Superior temporal gyrus (tissue), 1 donor: ENCODE measurements around the gene SPARC.
"Not testable (repeated sequence)": the region's sequence is repeated elsewhere in the genome, so short reads cannot be mapped to it uniquely, and the experiment has no call there.

Source experiments
- DNase-seq: peaks from one replicate; pipeline ENCODE4 v3.0.0-alpha.2; 2016; ENCODE audit errors: extremely low spot score

SPARC gene

GRCh38 chr5:151686674-151687407 is at the start of gene SPARC:
TSS of gene SPARC (minus strand) at chr5:151686915. CDS start at chr5:151676188, 10,727 bp downstream.
- peak; percentile 45 for DNase-seq

GRCh38 chr5:151735646-151736045 is 48.9 kb upstream of the SPARC start:
- no peak for DNase-seq

DNA sequence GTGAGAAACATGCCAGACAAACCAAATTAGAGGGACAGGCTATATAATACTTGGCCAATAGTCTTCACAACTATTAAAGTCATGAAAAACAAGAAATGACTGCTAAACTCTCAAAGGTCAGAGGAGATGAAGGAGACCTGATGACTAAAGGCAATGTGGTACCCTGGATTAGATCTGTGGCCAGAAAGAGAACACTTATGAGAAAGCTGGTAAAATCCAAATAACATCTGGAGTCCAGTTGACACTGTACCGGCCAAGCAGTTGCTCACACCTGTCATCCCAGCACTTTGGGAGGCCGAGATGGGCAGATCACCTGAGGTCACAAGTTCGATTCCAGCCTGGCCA is 47.3 kb upstream of the SPARC start:
- DNase-seq, result no peak

- no peak for DNase-seq
Observed at GRCh38 chr5:151733358-151734063, 46.8 kb upstream of the SPARC start.

DNA sequence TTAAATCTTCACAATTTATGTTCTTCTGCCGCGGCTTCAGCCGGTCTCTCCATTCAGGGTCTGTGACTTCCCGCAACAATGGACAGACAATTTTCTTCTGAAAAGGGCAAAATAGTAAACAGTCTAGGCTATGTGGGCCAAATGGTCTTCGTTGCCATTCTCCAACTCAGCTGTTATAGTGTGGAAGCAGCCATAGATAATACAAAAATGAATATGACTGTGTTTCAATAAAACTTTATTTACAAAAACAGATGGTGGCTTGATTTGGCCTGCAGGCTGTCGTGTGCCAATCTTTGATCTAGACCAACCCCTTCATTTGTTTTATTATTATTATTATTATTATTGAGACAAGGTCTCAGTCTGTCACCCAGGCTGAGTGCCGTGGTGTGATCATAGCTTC is 43.7 kb upstream of the SPARC start:
- DNase-seq, result no peak

DNA sequence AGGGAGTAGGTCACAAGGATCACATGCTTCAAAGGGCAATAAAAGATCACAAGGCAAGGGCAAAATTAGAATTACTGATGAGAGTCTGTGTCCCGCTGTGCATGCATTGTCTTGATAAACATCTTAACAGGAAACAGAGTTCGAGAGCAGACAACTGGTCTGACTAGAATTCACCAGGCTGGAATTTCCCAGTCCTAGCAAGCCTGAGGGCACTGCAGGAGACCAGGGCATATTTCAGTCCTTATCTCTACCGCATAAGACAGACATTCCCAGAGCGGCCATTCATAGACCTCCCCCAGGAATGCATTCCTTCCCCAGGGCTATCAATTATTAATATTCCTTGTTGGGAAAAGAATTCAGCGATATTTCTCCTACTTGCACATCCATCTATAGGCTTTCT is 42.9 kb upstream of the SPARC start:
- DNase-seq, result not testable (repeated sequence)

DNA sequence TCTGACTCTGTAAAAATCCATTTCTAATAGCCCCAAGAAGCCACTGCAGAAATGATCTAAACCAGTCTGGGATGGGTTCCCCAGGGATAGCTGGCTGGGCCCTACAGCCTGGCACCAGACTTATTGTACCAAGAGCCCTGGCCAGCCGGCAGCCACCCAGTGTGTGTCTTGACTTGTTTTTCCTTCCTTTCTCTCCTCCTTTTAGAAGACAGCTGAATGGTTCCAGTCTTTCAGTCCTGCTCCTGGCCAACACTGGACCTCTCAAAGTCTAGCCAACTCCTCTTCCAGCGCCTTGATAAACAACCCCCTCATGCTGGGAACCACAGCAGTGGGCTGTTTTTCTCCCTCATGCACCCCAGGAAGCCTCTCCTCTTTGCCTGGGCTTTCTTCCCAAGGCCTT is 37.6 kb upstream of the SPARC start:
- DNase-seq, result no peak

DNA sequence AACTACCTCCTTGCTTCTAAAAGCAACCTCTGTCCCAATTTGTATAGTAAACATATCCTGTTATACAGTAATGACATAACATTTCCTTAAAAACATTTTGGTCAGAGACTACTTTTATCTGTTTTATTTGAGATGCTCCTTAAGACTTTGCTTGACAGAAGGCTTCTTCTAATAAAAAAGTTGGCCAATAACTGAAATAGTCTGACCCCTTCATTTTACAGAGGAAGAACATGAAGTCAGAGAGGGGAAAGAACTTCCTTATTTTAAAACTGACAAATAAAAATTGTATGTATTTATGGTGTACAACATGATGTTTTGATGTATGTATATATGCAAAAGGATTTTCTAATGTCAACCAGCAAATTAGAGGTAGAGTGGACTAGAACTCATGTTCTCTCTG is 35.8 kb upstream of the SPARC start:
- no peak for DNase-seq

DNA sequence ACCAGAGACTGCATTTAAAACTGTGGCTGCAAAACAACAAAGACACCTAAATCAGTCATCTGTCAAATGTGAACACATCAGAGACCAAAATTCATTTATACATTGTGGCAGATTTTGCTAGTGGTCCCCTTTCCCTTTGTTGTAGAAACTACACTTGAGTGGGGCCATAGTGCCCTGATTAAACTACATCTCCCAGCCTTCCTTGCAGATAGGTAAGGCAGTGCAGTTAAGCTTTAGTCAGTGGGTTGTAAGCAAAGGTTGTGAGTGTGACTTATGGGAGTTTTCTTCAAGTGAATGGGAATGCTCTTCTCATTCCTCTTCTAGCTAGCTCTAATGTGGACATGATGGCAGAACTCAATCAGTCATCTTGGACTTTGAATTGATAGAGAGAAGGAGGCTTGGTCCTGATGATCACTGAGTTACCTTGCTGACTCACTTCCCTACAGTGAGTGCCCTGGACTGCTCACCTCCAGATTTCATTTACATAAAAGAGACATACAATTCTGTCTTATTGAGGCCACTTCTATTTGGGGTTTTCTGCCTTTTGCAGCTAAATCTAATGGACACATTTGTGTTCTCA is 35.2 kb upstream of the SPARC start:
- DNase-seq, result no peak

DNA sequence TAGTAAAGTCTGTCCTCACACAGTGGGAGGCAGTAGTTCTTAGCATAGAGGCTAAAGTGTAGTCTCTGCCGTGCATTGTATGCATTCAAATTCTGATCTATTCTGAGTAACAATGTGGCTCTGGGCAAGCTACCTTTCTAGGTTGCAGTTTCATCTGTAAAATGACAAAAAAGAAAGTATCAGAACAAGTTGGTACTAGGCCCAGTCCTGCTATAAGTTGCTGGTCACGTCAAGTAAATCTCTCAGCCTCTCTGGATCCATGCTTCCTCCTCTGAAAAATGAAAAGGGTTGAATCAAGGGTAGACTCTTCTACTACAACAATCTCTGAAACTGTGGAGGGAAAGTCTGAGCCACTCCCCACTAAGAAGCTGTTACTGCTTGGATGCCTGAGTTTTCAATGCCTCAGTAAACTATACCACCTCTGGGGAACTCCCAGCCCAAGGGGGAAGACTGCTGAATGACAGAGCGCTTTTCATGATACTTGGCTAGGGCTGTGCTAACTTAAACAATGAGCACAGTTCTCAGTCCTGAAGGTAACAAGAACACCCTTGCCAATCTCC is 34.5 kb upstream of the SPARC start:
- DNase-seq, result no peak

GRCh38 chr5:151720215-151720614 is 33.5 kb upstream of the SPARC start:
- no peak for DNase-seq

DNA sequence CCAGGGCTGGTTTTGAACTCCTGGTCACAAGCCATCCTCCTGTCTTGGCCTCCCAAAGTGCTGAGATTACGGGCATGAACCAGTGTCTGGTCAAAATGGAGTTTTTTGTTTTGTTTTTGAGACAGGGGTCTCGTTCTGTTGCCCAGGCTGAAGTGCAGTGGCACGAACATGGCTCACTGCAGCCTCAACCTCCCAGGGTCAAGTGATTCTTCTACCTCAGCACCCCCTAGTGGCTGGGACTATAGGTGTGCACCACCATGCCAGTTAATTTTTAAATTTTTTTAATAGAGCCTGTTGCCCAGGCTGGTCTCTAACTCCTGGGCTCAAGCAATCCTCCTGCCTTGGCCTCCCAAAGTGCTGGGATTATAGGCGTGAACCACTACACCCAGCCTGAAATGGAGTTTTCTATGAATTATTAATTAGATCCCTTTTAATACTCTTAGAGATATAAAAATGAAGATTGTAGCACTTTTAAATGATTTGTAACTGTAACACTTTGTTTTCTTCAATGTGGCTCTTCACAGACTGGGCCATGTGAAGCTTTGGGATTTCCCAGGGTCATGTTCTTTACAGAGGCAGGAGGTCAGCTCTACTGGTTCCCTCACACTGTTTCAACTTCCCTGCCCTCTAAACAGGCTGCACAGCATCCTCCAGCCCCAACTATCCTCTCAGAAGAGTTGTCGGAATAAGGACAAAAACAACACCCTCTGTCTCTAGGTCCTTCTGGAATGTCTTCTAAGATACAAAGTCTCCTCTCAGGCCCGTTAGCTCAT is 32.7 kb upstream of the SPARC start:
- peak; percentile 43 for DNase-seq

DNA sequence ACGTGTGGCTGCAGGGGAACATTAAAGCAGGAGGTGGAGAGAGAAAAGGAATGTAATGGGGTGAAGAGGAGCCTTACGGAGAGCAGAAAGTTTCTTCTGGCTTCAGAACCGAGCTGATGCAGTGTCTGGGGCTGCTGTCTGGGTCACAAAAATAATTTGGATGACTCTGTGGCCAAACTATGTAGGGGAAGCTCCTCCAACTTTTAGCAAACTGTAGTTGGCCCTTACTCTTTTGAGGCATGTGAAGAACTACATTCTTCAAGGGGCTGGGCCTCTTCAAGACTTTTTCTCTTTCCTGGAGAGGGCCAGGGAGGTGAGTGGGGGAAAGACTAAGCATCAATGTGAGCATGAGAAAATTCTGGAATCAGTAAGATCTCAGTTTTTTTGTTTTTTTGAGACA is 31.9 kb upstream of the SPARC start:
- no peak for DNase-seq

DNA sequence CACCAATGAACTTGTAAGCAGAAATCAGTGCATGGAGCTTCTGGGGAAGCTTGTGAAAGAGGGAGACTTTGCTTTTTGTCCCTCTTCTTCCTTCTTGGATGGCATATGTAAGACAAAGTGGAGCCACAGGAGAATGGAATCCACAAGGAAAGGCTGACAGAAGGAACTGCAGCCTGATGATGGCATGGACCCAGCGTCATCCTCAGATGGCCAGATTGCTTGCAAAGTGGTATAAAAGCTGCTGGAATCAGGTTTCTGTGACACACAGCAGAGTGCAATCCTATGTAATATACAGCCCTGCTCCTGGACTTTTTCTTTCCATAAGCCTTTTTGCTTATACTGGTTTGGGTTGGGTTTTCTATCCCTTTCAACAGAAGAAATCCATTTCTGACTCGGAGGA is 31.4 kb upstream of the SPARC start:
- DNase-seq, result no peak

GRCh38 chr5:151717416-151717815 is 30.7 kb upstream of the SPARC start:
- DNase-seq, result no peak

- no peak for DNase-seq
Observed at GRCh38 chr5:151709109-151709735, 22.5 kb upstream of the SPARC start.

- DNase-seq, result no peak
Observed at GRCh38 chr5:151708126-151708525, 21.4 kb upstream of the SPARC start.

DNA sequence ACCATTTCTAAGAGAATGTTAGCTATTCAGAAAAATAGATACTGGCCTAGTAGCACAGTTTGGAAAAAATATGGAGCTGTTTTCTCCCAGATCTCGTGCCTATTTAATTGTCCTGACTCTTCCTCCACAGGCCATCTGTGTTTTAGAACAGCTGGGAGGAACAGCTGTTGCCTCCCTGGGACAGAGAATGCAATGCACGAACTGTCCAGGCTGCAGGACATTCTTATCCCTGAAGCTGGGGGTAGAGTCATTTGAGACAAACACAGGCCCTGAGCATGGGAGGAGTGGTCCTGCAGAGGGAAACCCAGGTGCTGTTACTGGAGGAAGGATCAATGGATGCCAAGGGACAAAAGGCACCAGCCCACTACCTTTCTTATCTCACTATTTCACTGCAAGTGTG is 20.9 kb upstream of the SPARC start:
- no peak for DNase-seq

DNA sequence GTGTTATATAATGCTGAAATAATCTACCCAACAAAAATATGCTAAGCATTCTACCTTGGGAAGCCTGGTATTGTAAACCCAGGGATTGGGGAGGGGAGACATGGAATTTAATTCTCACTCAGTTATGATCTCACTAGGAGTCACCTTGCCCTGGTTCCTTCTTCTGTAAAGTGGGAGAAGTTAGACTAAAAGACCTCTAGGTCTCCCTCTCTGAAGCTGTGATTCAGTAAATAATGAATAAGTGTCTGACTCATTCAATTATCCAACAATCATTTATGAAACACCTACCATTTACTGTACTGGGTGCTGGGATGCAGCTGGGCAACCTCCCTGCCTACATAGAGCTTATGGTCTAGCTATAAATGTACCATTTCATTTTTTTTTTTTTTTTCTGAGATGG is 20.2 kb upstream of the SPARC start:
- no peak for DNase-seq

DNA sequence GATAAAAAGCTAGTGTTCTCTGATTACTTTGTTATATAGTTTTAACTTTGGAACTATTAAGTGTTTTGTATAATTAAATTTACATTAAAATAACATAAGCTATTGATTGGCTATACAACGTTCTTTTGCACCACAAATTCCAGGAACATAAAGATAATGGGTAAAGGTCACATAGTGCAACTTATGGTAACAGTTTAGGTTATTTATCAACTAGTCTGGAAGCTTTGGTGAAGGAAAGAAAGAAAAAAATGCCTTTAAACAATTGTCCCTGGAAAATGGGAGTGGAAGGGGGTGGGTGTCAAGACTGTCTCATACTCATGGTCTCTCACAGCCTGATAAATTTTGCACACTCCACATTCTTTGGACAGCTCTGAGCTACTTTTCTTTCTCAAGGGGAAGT is 17.1 kb upstream of the SPARC start:
- no peak for DNase-seq

DNA sequence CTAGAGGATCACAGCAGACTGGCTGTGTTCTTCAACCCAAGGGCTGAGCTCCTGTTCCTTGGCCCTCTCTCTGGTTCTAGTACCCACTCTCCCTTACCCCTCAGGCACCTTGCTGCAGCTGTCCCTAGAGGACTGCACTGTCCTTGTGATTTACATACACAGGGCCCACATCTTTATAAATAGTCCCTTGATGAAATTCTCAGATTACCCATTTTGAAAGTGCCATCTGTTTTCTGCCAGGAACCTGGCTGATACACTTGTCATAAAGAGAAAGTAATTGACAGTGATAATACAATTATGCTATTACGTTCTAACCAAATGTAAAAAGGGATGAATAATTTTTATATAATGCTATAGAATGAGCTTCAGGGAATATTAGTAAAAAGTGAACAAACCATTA is 16.5 kb upstream of the SPARC start:
- DNase-seq, result no peak

GRCh38 chr5:151700820-151701219 is 14.1 kb upstream of the SPARC start:
- DNase-seq, result no peak
